K562 (cell line): ENCODE data around the gene IPO9. TPM values are rescaled to one million over a fixed set of nuclear protein-coding genes. Genes with fewer than 3 reads are reported as not detected.

ENCODE experiments used
- ATAC-seq: fragments of 200-7000 bp; cut with Tn5 transposase; 3 replicates; pipeline ENCODE4 v1.9.1; 2020; ENCODE audit warnings: moderate library complexity
- BruUV-seq: library from RNA; stranded (reverse); fragments of 400-500 nt; replicated peaks from 2 replicates; lab custom pipeline; 2021; lab: Mats Ljungman, UMichigan
- CTCF ChIA-PET: fragments of 300-600 bp; formaldehyde crosslinking; extraction: SDS; loops from one replicate; lab custom pipeline; 2021; ENCODE audit warnings: low intra/inter-chr PET ratio; lab: Yijun Ruan, JAX
- POLR2A ChIA-PET: fragments of 300-600, 350-650 bp; sonication (Branson Sonifier 250); formaldehyde crosslinking; extraction: SDS; loops from one replicate; lab custom pipeline; 2021; ENCODE audit warnings: antibody characterized with exemption, inconsistent platforms; lab: Yijun Ruan, JAX
- DNase-seq, 4 experiments: peaks; one replicate each; pipeline versions ENCODE4 v3.0.0 to v3.0.0-alpha.2; 2011 to 2018; ENCODE audit warnings: low spot score in 3 of 4, mixed read lengths in 3 of 4; ENCODE audit errors: extremely low read depth in 1 of 4
- FAIRE-seq: peaks from 2 replicates; lab custom pipeline; 2011; peaks lifted over from hg19 to GRCh38; lab: Jason Lieb, UNC
- H2AFZ ChIP-seq: 2 replicates; pipeline ENCODE4 v1.6.0; 2011; ENCODE audit warnings: low read depth, low read length, control low read depth, inconsistent platforms
- H3K27ac ChIP-seq: fragments of 200-600 bp; 3 replicates; pipeline ENCODE4 v1.8.0; 2011; ENCODE audit warnings: low read depth, mild to moderate bottlenecking, control low read depth, inconsistent platforms, low read length, moderate library complexity, mixed read lengths; ENCODE audit errors: extremely low read depth
- H3K27me3 ChIP-seq, 2 experiments: fragments of 300-600 bp in 1 of 2; 2 replicates in 1 of 2; 3 replicates in 1 of 2; pipeline versions ENCODE4 v1.6.0 to v1.8.0; 2011; ENCODE audit warnings: inconsistent platforms in 2 of 2, low read length in 2 of 2, mild to moderate bottlenecking in 1 of 2, mixed read lengths in 1 of 2, moderate library complexity in 1 of 2; ENCODE audit not compliant: control insufficient read depth in 2 of 2, insufficient read depth in 2 of 2
- H3K36me3 ChIP-seq: fragments of 300-600 bp; 3 replicates; pipeline ENCODE4 v1.8.0; 2011; ENCODE audit warnings: mild to moderate bottlenecking, low read length, inconsistent platforms; ENCODE audit not compliant: control insufficient read depth, insufficient read depth
- H3K4me1 ChIP-seq, 2 experiments: fragments of 200-600 bp in 1 of 2; replicated peaks in 1 of 2; 2 replicates in 1 of 2; 3 replicates in 1 of 2; pipeline versions ENCODE4 v1.5.1 to v1.8.0; 2011; ENCODE audit warnings: inconsistent platforms in 2 of 2, low read length in 2 of 2, mild to moderate bottlenecking in 1 of 2, mixed read lengths in 1 of 2, moderate library complexity in 1 of 2; ENCODE audit not compliant: control insufficient read depth in 2 of 2, insufficient read depth in 2 of 2
- H3K4me2 ChIP-seq: 2 replicates; pipeline ENCODE4 v1.6.1; 2011; ENCODE audit warnings: low read length, control low read depth, inconsistent platforms, mixed read lengths; ENCODE audit not compliant: insufficient read depth
- H3K4me3 ChIP-seq: fragments of 200-600 bp; sonication (generic), shearing (Covaris generic); 2 replicates; pipeline ENCODE4 v1.5.1; 2016; ENCODE audit warnings: control low read depth, inconsistent platforms
- H3K79me2 ChIP-seq: fragments of 200-600 bp; 3 replicates; pipeline ENCODE4 v1.8.0; 2011; ENCODE audit warnings: low read length, inconsistent platforms; ENCODE audit not compliant: control insufficient read depth, insufficient read depth
- H3K9ac ChIP-seq, 2 experiments: 2 replicates each; pipeline versions ENCODE4 v1.6.0 to v1.6.1; 2011; ENCODE audit warnings: low read depth in 2 of 2, low read length in 2 of 2, control low read depth in 1 of 2, inconsistent platforms in 1 of 2, mild to moderate bottlenecking in 1 of 2, mixed read lengths in 1 of 2; ENCODE audit not compliant: insufficient read depth in 1 of 2
- H3K9me1 ChIP-seq: one replicate; pipeline ENCODE4 v1.6.0; 2011; ENCODE audit warnings: inconsistent platforms, mild to moderate bottlenecking, low read length, moderate library complexity; ENCODE audit not compliant: control insufficient read depth, insufficient read depth
- H3K9me3 ChIP-seq: replicated peaks from 2 replicates; pipeline ENCODE4 v1.5.1; 2011; ENCODE audit warnings: low read depth, low read length, inconsistent platforms; ENCODE audit not compliant: control insufficient read depth, insufficient read depth
- H4K20me1 ChIP-seq: replicated peaks from 2 replicates; pipeline ENCODE4 v1.6.1; 2011; ENCODE audit warnings: low read length, inconsistent platforms, mixed read lengths; ENCODE audit not compliant: control insufficient read depth, insufficient read depth
- DIDO1 ChIP-seq: fragments of 450-650 bp; IDR thresholded peaks from 2 replicates; pipeline ENCODE4 v1.6.1; 2016; ENCODE audit warnings: low read depth, missing biosample characterization, missing genetic modification characterization
- HMG20B ChIP-seq: fragments of 250-450 bp; sonication (Bioruptor Pico); IDR thresholded peaks from 2 replicates; pipeline ENCODE4 v1.5.0; 2021; ENCODE audit warnings: mild to moderate bottlenecking
- RAD21 ChIP-seq, 2 experiments: fragments of 250-450 bp in 1 of 2; fragments of 450-650 bp in 1 of 2; sonication (Bioruptor Pico) in 1 of 2; formaldehyde crosslinking in 1 of 2; IDR thresholded peaks in 1 of 2; conservative IDR thresholded peaks in 1 of 2; 2 replicates each; pipeline versions ENCODE4 v1.4.0 to v1.8.0; 2020 to 2022; ENCODE audit warnings: mild to moderate bottlenecking in 2 of 2, moderate library complexity in 1 of 2
- RFX7 ChIP-seq: fragments of 250-450 bp; sonication (Bioruptor Pico); IDR thresholded peaks from 2 replicates; pipeline ENCODE4 v1.5.1; 2021; ENCODE audit warnings: mild to moderate bottlenecking
- SMC3 ChIP-seq: conservative IDR thresholded peaks from 2 replicates; pipeline ENCODE4 v1.6.1; 2011; ENCODE audit warnings: low read depth, low read length, improper control_type of control experiment; ENCODE audit not compliant: insufficient read depth
- WGBS: fragments of 100-300 bp; shearing (Covaris generic); methylation state at CpG from one replicate; pipeline ENCODE4 v1.1.6; 2016; ENCODE audit warnings: low coverage, mixed read lengths; ENCODE audit not compliant: insufficient coverage; ENCODE audit errors: missing lambda C conversion rate; 5-methylcytosine and 5-hydroxymethylcytosine counted together
- in situ Hi-C: fragments of 300-500 bp; cut with MboI; formaldehyde crosslinking; loops from 4 replicates; pipeline ENCODE4 v1.15.0; 2018; ENCODE audit warnings: inconsistent platforms, mixed read lengths
- intact Hi-C: fragments of 100-400 bp; cut with micrococcal nuclease; formaldehyde crosslinking; loops from 2 replicates; pipeline ENCODE4 v1.14.2; 2022
- polyA plus RNA-seq, 8 experiments: library from polyadenylated mRNA; depleted of rRNA in 4 of 8; stranded (reverse) in 5 of 8; unstranded in 3 of 8; fragments of >200 nt; fragmentation: Nextera tagmentation in 2 of 8; fragmentation: Illumina TruSeq in 1 of 8; extraction: Ambion mirVana in 2 of 8; extraction: Trizol in 1 of 8; gene quantifications; 2 replicates each; pipeline versions ENCODE4 v1.2.1 to v1.2.3, GENCODE V29; 2011 to 2014; ENCODE audit warnings: inconsistent platforms in 1 of 8, missing spikeins in 1 of 8
- total RNA-seq, 7 experiments: library from RNA; depleted of rRNA in 6 of 7; stranded (reverse); fragments of >200 nt in 6 of 7; fragmentation: Illumina TruSeq in 2 of 7; extraction: Trizol in 2 of 7; gene quantifications; 2 replicates each; pipeline versions ENCODE4 v1.2.1 to v1.2.3, GENCODE V29; 2011 to 2021; ENCODE audit warnings: low replicate concordance in 1 of 7
- TF ChIP-seq, protein P1 (sequence below): sonication (generic); formaldehyde crosslinking; IDR thresholded peaks from 2 replicates; pipeline ENCODE4 v1.8.1; 2022; ENCODE audit warnings: missing genetic modification reagents
- TF ChIP-seq, protein P2 (sequence below), 2 experiments: fragments of 450-650 bp; formaldehyde crosslinking in 1 of 2; IDR thresholded peaks; 2 replicates each; pipeline versions ENCODE4 v1.4.0 to v1.6.1; 2014 to 2020; ENCODE audit warnings: mild to moderate bottlenecking in 2 of 2, borderline replicate concordance in 1 of 2, low read depth in 1 of 2
- TF ChIP-seq, protein P3 (sequence below), 3 experiments: IDR thresholded peaks in 2 of 3; conservative IDR thresholded peaks in 1 of 3; 2 replicates each; pipeline ENCODE4 v1.5.1; 2011 to 2012; ENCODE audit warnings: low read length in 3 of 3, mild to moderate bottlenecking in 3 of 3, control low read depth in 2 of 3, improper control_type of control experiment in 1 of 3, inconsistent platforms in 1 of 3, low read depth in 1 of 3, mixed read lengths in 1 of 3, moderate library complexity in 1 of 3; ENCODE audit not compliant: insufficient read depth in 2 of 3

IPO9 gene
- total and polyA plus RNA-seq, 9 of the 15 experiments (the other 6 are each of a cell fraction or from before 2014, with no cell fraction given): 27.9 to 78.6 (median 43.9) TPM

DNA sequence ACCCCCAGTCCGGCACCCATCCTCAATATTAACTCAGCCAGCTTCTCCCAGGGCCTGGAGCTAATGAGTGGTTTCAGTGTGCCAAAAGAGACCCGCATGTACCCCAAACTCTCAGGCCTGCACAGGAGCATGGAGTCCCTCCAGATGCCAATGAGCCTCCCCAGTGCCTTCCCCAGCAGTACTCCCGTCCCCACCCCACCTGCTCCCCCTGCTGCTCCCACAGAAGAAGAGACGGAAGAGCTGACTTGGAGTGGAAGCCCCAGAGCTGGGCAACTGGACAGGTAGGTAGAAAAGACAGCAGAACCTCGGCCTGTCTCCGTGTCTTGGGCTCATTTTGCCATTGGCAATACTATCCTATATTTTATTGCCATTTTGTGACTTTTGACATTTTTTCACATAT is 45.4 kb upstream of the IPO9 start:
- H3K27me3 ChIP-seq: peaks cover 0 to 15% of the 10 kb centered on the region in 2 experiments; a peak in 2 of 5 replicates
- no peak overlapping the region for H2AFZ ChIP-seq
- intact Hi-C loops (no loop called here), in situ Hi-C loops (loop anchor here (5.0 kb wide), 1 partner anchor 226 kb away; no protein-coding TSS in a partner anchor)
- no peak overlapping the region for H3K27ac ChIP-seq
- no peak overlapping the region for H3K4me3 ChIP-seq
- H3K4me1 ChIP-seq: peaks cover 0 to under 1% of the 10 kb centered on the region in 2 experiments; a peak in 1 of 5 replicates
- peak; percentile 79 for ATAC-seq
- WGBS: 43% methylated on average over 6 of the region's 6 CpGs
- POLR2A ChIA-PET: interaction anchor here (0.7 to 1.8 kb wide), 4 partner anchors 8 to 54 kb away, joined by 3 to 13 read pairs (median 3); no protein-coding TSS in a partner anchor
- H3K4me2 ChIP-seq: no peak overlapping the region
- H3K9ac ChIP-seq: no peak overlapping the region
- no peaks in the 10 kb centered on the region for H3K79me2 ChIP-seq
- no peaks in the 10 kb centered on the region for H3K9me1 ChIP-seq
- peaks cover 25% of the 10 kb centered on the region; the same call in 1 of the 3 replicates for H3K36me3 ChIP-seq
- peak in 3 of 4 experiments; percentile 23 to 35 (median 30) for DNase-seq
- BruUV-seq: no TSS peak
- CTCF ChIA-PET: interaction anchor here (1.6 kb wide), 1 partner anchor 74 kb away, joined by 6 read pairs; no protein-coding TSS in a partner anchor
- FAIRE-seq: no peak
- H4K20me1 ChIP-seq: no peaks in the 10 kb centered on the region
- no peaks in the 10 kb centered on the region for H3K9me3 ChIP-seq
- TF ChIP-seq, protein P1, sequence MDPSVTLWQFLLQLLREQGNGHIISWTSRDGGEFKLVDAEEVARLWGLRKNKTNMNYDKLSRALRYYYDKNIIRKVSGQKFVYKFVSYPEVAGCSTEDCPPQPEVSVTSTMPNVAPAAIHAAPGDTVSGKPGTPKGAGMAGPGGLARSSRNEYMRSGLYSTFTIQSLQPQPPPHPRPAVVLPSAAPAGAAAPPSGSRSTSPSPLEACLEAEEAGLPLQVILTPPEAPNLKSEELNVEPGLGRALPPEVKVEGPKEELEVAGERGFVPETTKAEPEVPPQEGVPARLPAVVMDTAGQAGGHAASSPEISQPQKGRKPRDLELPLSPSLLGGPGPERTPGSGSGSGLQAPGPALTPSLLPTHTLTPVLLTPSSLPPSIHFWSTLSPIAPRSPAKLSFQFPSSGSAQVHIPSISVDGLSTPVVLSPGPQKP (CRISPR knock-in tag): no peak
- TF ChIP-seq HMG20B (no peak), RFX7 (CRISPR knock-in tag) (no peak), DIDO1 (tag) (no peak), RAD21 (CRISPR knock-in tag; conservative IDR thresholded peaks at IDR 0.05 in 1 of 2, IDR thresholded peaks at IDR 0.05 in 1 of 2) (peak; percentile 16 to 33; a peak in 2 of 4 replicates), SMC3 (0 out of 2 replicates have a peak, but pooled peaks have one; percentile 18)
- TF ChIP-seq, protein P2, sequence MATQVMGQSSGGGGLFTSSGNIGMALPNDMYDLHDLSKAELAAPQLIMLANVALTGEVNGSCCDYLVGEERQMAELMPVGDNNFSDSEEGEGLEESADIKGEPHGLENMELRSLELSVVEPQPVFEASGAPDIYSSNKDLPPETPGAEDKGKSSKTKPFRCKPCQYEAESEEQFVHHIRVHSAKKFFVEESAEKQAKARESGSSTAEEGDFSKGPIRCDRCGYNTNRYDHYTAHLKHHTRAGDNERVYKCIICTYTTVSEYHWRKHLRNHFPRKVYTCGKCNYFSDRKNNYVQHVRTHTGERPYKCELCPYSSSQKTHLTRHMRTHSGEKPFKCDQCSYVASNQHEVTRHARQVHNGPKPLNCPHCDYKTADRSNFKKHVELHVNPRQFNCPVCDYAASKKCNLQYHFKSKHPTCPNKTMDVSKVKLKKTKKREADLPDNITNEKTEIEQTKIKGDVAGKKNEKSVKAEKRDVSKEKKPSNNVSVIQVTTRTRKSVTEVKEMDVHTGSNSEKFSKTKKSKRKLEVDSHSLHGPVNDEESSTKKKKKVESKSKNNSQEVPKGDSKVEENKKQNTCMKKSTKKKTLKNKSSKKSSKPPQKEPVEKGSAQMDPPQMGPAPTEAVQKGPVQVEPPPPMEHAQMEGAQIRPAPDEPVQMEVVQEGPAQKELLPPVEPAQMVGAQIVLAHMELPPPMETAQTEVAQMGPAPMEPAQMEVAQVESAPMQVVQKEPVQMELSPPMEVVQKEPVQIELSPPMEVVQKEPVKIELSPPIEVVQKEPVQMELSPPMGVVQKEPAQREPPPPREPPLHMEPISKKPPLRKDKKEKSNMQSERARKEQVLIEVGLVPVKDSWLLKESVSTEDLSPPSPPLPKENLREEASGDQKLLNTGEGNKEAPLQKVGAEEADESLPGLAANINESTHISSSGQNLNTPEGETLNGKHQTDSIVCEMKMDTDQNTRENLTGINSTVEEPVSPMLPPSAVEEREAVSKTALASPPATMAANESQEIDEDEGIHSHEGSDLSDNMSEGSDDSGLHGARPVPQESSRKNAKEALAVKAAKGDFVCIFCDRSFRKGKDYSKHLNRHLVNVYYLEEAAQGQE (IDR thresholded peaks at IDR 0.05; ENCODE audit: borderline replicate concordance): 0 out of 2 replicates have a peak, but pooled peaks have one; percentile 5
- TF ChIP-seq, protein P2 (CRISPR knock-in tag; IDR thresholded peaks at IDR 0.05; ENCODE audit: low read depth): no peak
- TF ChIP-seq, protein P3, sequence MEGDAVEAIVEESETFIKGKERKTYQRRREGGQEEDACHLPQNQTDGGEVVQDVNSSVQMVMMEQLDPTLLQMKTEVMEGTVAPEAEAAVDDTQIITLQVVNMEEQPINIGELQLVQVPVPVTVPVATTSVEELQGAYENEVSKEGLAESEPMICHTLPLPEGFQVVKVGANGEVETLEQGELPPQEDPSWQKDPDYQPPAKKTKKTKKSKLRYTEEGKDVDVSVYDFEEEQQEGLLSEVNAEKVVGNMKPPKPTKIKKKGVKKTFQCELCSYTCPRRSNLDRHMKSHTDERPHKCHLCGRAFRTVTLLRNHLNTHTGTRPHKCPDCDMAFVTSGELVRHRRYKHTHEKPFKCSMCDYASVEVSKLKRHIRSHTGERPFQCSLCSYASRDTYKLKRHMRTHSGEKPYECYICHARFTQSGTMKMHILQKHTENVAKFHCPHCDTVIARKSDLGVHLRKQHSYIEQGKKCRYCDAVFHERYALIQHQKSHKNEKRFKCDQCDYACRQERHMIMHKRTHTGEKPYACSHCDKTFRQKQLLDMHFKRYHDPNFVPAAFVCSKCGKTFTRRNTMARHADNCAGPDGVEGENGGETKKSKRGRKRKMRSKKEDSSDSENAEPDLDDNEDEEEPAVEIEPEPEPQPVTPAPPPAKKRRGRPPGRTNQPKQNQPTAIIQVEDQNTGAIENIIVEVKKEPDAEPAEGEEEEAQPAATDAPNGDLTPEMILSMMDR (IDR thresholded peaks at IDR 0.05 in 2 of 3, conservative IDR thresholded peaks at IDR 0.05 in 1 of 3; ENCODE audit: insufficient read depth in 2 of 3, low read depth in 1 of 3, low read length in 3 of 3): peak; percentile 25 to 51 (median 44); a peak in 4 of 6 replicates
